BLaER1 (cell line): ENCODE measurements around the gene USP47.

ENCODE experiments used
- H3K27ac ChIP-seq: shearing (Covaris generic); formaldehyde crosslinking; 2 replicates; pipeline ENCODE4 v1.8.1; 2022
- H3K27me3 ChIP-seq: shearing (Covaris generic); formaldehyde crosslinking; 2 replicates; pipeline ENCODE4 v1.8.1; 2022
- H3K36me3 ChIP-seq: shearing (Covaris generic); formaldehyde crosslinking; 2 replicates; pipeline ENCODE4 v1.8.1; 2022
- H3K4me1 ChIP-seq: shearing (Covaris generic); formaldehyde crosslinking; 2 replicates; pipeline ENCODE4 v1.8.1; 2022
- H3K4me2 ChIP-seq: shearing (Covaris generic); formaldehyde crosslinking; 2 replicates; pipeline ENCODE4 v1.8.1; 2022
- H3K4me3 ChIP-seq: shearing (Covaris generic); formaldehyde crosslinking; 2 replicates; pipeline ENCODE4 v1.8.1; 2022
- H3K9ac ChIP-seq: shearing (Covaris generic); formaldehyde crosslinking; 2 replicates; pipeline ENCODE4 v1.8.1; 2022
- H3K9me3 ChIP-seq: shearing (Covaris generic); formaldehyde crosslinking; 2 replicates; pipeline ENCODE4 v1.8.1; 2022
- H4K20me1 ChIP-seq: shearing (Covaris generic); formaldehyde crosslinking; 2 replicates; pipeline ENCODE4 v1.8.1; 2022
- Cebpa-rat ChIP-seq: shearing (Covaris generic); IDR thresholded peaks from 2 replicates; pipeline ENCODE4 v1.8.1; 2022

Gene USP47

GRCh38 chr11:11944444-11944843 is 102.7 kb downstream of the USP47 start:
- TF ChIP-seq Cebpa-rat: no peak
- no peak overlapping the region for H3K9ac ChIP-seq
- no peak overlapping the region for H3K4me2 ChIP-seq
- H3K4me1 ChIP-seq: no peaks in the 10 kb centered on the region
- peaks cover 77% of the 10 kb centered on the region for H3K36me3 ChIP-seq
- H3K4me3 ChIP-seq: no peak overlapping the region
- no peaks in the 10 kb centered on the region for H4K20me1 ChIP-seq
- H3K27ac ChIP-seq: no peak overlapping the region
- no peaks in the 10 kb centered on the region for H3K9me3 ChIP-seq
- no peaks in the 10 kb centered on the region for H3K27me3 ChIP-seq

DNA sequence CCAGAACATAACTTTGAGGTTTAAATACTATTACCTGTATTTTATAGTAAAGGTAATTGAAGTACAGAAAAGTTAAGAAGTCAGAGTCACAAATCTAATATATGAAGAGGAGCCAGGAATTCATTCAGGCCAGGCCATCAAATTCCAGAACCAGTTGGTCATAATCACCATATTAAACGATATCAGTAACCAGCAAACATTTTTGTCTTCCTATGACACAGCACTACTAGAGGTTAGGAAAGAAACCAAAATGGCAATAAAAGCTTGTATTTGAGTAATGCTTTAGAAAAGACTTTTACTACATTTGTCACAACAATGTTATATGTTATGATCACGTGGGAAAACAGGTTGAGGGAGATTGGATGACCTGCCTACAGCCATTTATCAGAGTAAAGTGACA is 104.4 kb downstream of the USP47 start:
- no peaks in the 10 kb centered on the region for H4K20me1 ChIP-seq
- no peaks in the 10 kb centered on the region for H3K9me3 ChIP-seq
- H3K27me3 ChIP-seq: no peaks in the 10 kb centered on the region
- H3K36me3 ChIP-seq: peaks cover 84% of the 10 kb centered on the region
- H3K9ac ChIP-seq: no peak overlapping the region
- no peak overlapping the region for H3K4me3 ChIP-seq
- no peaks in the 10 kb centered on the region for H3K4me1 ChIP-seq
- H3K27ac ChIP-seq: no peak overlapping the region
- TF ChIP-seq Cebpa-rat: no peak
- H3K4me2 ChIP-seq: no peak overlapping the region

GRCh38 chr11:11946878-11947277 is 105.1 kb downstream of the USP47 start:
- Histone ChIP-seq H3K36me3 (peaks cover 88% of the 10 kb centered on the region), H3K27ac (no peak overlapping the region), H3K4me2 (no peak overlapping the region), H3K9ac (no peak overlapping the region), H3K4me1 (no peaks in the 10 kb centered on the region), H3K9me3 (no peaks in the 10 kb centered on the region), H3K27me3 (no peaks in the 10 kb centered on the region), H3K4me3 (no peak overlapping the region), H4K20me1 (no peaks in the 10 kb centered on the region)
- TF ChIP-seq Cebpa-rat: no peak

GRCh38 chr11:11947825-11948224 is 106.1 kb downstream of the USP47 start:
- H3K27ac ChIP-seq: no peak overlapping the region
- no peak overlapping the region for H3K9ac ChIP-seq
- H3K4me1 ChIP-seq: no peaks in the 10 kb centered on the region
- H3K4me3 ChIP-seq: no peak overlapping the region
- H3K27me3 ChIP-seq: no peaks in the 10 kb centered on the region
- H4K20me1 ChIP-seq: no peaks in the 10 kb centered on the region
- H3K4me2 ChIP-seq: no peak overlapping the region
- peaks cover 88% of the 10 kb centered on the region for H3K36me3 ChIP-seq
- no peaks in the 10 kb centered on the region for H3K9me3 ChIP-seq
- TF ChIP-seq Cebpa-rat: no peak

DNA sequence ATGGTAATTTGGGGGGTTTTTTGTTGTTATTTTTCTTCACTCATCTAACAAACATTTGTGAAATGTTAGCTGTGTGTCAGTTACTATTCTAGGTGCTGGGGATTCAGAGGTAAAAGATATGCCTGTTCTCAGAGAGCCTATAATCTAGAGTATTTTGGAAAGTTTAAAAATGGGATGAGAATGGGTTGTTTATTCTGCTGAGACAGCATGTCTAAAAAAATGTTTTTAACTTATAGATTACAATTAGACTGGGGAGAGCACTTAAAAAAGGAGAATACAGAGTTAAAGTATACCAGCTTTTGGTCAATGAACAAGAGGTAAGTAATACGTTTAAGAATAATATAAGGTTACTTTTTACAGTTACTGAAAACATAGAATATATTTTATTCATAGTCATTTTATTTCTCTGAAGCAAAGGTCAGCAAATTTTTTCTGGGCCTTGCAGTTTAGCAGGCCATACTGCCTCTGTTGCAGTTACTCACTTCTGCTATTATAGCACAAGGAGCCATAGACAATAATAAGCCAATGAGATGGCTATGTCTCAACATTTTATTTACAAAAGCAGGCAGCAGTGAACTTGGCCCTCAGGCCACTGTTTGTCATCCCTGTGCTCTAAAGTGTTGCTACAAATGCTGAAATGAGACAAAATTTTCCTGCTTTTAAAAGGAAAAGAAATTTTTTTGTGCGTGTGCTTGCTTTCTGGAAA is 106.6 kb downstream of the USP47 start:
- H3K9ac ChIP-seq: no peak overlapping the region
- H3K4me3 ChIP-seq: no peak overlapping the region
- H3K27ac ChIP-seq: no peak overlapping the region
- peaks cover 89% of the 10 kb centered on the region for H3K36me3 ChIP-seq
- H3K9me3 ChIP-seq: no peaks in the 10 kb centered on the region
- no peaks in the 10 kb centered on the region for H3K4me1 ChIP-seq
- no peaks in the 10 kb centered on the region for H3K27me3 ChIP-seq
- no peak for TF ChIP-seq Cebpa-rat
- no peaks in the 10 kb centered on the region for H4K20me1 ChIP-seq
- no peak overlapping the region for H3K4me2 ChIP-seq

DNA sequence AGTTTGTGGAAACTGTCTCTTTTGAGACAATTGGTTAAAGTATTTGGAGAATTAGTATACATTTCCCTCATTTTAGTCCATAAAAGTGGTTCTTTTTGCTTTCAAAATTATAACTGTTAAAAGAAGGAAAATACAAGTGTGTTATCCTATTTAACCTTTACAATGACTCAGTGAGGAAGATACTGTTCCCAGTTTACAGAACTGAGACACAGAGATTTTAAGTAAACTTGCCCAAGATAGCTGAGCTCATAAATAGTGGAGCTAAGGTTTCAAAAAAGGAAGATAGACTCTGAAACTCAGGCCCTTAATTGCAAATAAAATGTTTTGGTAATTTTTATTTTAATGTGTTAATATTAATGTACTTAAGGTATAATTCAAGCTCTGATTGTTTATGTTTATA is 107.7 kb downstream of the USP47 start:
- no peak overlapping the region for H3K9ac ChIP-seq
- no peak overlapping the region for H3K4me3 ChIP-seq
- no peak for TF ChIP-seq Cebpa-rat
- no peak overlapping the region for H3K4me2 ChIP-seq
- no peak overlapping the region for H3K27ac ChIP-seq
- no peaks in the 10 kb centered on the region for H4K20me1 ChIP-seq
- no peaks in the 10 kb centered on the region for H3K27me3 ChIP-seq
- no peaks in the 10 kb centered on the region for H3K9me3 ChIP-seq
- no peaks in the 10 kb centered on the region for H3K4me1 ChIP-seq
- peaks cover 87% of the 10 kb centered on the region for H3K36me3 ChIP-seq

- H3K4me3 ChIP-seq: no peak overlapping the region
- TF ChIP-seq Cebpa-rat: no peak
- no peak overlapping the region for H3K27ac ChIP-seq
- no peaks in the 10 kb centered on the region for H4K20me1 ChIP-seq
- no peak overlapping the region for H3K9ac ChIP-seq
- H3K36me3 ChIP-seq: peaks cover 87% of the 10 kb centered on the region
- H3K9me3 ChIP-seq: no peaks in the 10 kb centered on the region
- H3K4me2 ChIP-seq: no peak overlapping the region
- H3K27me3 ChIP-seq: no peaks in the 10 kb centered on the region
- no peaks in the 10 kb centered on the region for H3K4me1 ChIP-seq
Observed at GRCh38 chr11:11952036-11952435, 110.3 kb downstream of the USP47 start.

DNA sequence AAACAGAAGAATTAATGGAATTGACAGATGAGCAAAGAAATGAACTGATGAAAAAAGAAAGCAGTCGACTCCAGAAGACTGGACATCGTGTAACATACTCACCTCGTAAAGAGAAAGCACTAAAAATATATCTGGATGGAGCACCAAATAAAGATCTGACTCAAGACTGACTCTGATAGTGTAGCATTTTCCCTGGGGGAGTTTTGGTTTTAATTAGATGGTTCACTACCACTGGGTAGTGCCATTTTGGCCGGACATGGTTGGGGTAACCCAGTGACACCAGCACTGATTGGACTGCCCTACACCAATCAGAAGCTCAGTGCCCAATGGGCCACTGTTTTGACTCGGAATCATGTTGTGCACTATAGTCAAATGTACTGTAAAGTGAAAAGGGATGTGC is 114.2 kb downstream of the USP47 start:
- peaks cover 72% of the 10 kb centered on the region for H3K36me3 ChIP-seq
- no peak for TF ChIP-seq Cebpa-rat

DNA sequence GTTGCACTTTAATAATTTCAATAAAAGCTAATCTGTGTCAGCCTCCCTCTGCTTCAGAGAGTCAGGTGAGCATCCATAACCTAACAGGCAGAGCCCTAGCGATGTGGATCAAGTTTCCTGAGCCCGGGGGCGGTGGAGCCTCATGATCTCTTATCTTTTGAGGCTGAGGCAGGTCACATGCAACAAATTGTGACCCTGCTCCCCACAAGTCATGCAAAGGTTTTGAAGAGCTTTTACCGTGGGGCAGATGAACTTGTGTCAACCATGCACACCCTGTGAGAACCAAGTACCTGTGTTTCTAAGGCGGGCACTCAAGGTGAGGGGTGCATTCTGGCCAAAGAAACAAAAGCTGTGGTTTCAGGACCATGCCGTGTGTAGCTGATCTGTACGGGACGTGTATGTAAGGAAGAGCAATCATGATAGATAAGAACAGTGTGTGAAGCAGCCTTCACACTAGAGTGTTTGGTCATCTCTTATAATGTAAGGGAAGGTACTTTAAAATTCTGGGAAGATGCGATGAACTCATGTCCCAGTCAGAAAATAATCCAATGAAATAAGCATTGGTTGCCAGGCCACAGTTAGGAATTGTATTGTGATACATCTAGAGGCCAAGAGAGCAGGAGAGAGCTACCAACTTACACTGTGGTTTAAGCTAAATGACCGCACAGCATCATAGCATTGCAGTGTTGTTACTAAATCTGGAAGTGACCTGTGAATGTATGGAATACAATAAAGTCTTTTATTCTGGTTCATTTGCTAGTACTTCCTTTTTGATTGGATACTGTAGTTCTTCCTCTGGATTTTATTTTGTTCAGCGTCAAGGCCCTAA is 116.8 kb downstream of the USP47 start:
- Histone ChIP-seq H3K27me3 (no peaks in the 10 kb centered on the region), H3K9ac (no peak overlapping the region), H3K9me3 (no peaks in the 10 kb centered on the region), H3K4me2 (no peak overlapping the region), H3K4me1 (peaks cover 21% of the 10 kb centered on the region), H3K27ac (no peak overlapping the region), H3K4me3 (no peak overlapping the region), H3K36me3 (peaks cover 49% of the 10 kb centered on the region), H4K20me1 (no peaks in the 10 kb centered on the region)
- no peak for TF ChIP-seq Cebpa-rat

More for the DNA sequence above, 114.2 kb downstream of the USP47 start:
- Histone ChIP-seq H3K9me3 (no peaks in the 10 kb centered on the region), H3K4me1 (peaks cover 17% of the 10 kb centered on the region), H3K27ac (no peak overlapping the region), H3K4me2 (no peak overlapping the region), H3K9ac (no peak overlapping the region), H3K27me3 (no peaks in the 10 kb centered on the region), H4K20me1 (no peaks in the 10 kb centered on the region), H3K4me3 (no peak overlapping the region)

- peaks cover 21% of the 10 kb centered on the region for H3K4me1 ChIP-seq
- H4K20me1 ChIP-seq: no peaks in the 10 kb centered on the region
- no peak overlapping the region for H3K9ac ChIP-seq
- no peak for TF ChIP-seq Cebpa-rat
- H3K27ac ChIP-seq: no peak overlapping the region
- no peaks in the 10 kb centered on the region for H3K9me3 ChIP-seq
- no peaks in the 10 kb centered on the region for H3K27me3 ChIP-seq
- no peak overlapping the region for H3K4me3 ChIP-seq
- no peak overlapping the region for H3K4me2 ChIP-seq
- peaks cover 40% of the 10 kb centered on the region for H3K36me3 ChIP-seq
Observed at GRCh38 chr11:11959601-11960000, 117.8 kb downstream of the USP47 start.
